ENCODE results near the gene SLC7A1.

- no peak for TF ChIP-seq CTCF (IDR thresholded peaks at IDR 0.05; ENCODE audit: insufficient read depth, low read depth, low read length)
- TF ChIP-seq EZH2 (IDR thresholded peaks at IDR 0.05; ENCODE audit: insufficient read depth, low read length): no peak
Measured at GRCh38 chr13:29489650-29490560, 105.6 kb downstream of the SLC7A1 start.
